Measurements from ENCODE around the gene TNNT3. TPM values are rescaled to one million over a fixed set of nuclear protein-coding genes. Genes with fewer than 3 reads are reported as not detected.

TNNT3 gene
- total and polyA plus RNA-seq, 2 of the 4 experiments (the other 2 are of a cell fraction): not detected

GRCh38 chr11:1896923-1897322, 22.6 kb upstream of the TNNT3 start:
- H3K4me3 ChIP-seq (ENCODE audit: insufficient read depth, low read depth, low read length): no peak overlapping the region
- ChIA-PET POLR2A (ENCODE audit: unreplicated experiment) (no interaction called here), CTCF (no interaction called here)
- H2AK9ac ChIP-seq (replicated peaks; ENCODE audit: low read depth, low read length, poor library complexity): no peak overlapping the region
- WGBS, 2 experiments (ENCODE audit: extremely low coverage in 2 of 2, insufficient read length in 1 of 2): 69% methylated on average over 5 of the region's 12 CpGs; no CpG with 5 or more reads in 1 of the 2 experiments
- no peak overlapping the region for H2BK15ac ChIP-seq (ENCODE audit: low read depth, low read length)
- no peak overlapping the region for H3K27ac ChIP-seq (ENCODE audit: insufficient read depth, low read length)
- no peak overlapping the region for H2BK20ac ChIP-seq (ENCODE audit: low read depth, low read length)
- H2BK5ac ChIP-seq (ENCODE audit: low read depth, low read length, poor library complexity, severe bottlenecking): no peak overlapping the region
- DNase-seq (no peak), ATAC-seq (ENCODE audit: low read depth) (no peak)
- intact Hi-C loops (cut with micrococcal nuclease): no loop called here
- dilution Hi-C loops (cut with HindIII; ENCODE audit: low sequenced_read_pairs, unreplicated experiment): no loop called here
- no peaks in the 10 kb centered on the region for H3K79me1 ChIP-seq (ENCODE audit: low read depth in 1 of 2, low read length in 2 of 2)
- no peak overlapping the region for H2AFZ ChIP-seq (replicated peaks; ENCODE audit: low read length, poor library complexity)
- H3K9me1 ChIP-seq (ENCODE audit: insufficient read depth, low read length): no peaks in the 10 kb centered on the region
- in situ Hi-C loops (cut with MboI; ENCODE audit: low sequenced_read_pairs): no loop called here
- H3K27me3 ChIP-seq (ENCODE audit: control insufficient read depth, insufficient read depth, low read length): peaks cover 31% of the 10 kb centered on the region
- no peaks in the 10 kb centered on the region for H3K9me3 ChIP-seq (ENCODE audit: control insufficient read depth, insufficient read depth, low read length)
- H4K8ac ChIP-seq (ENCODE audit: low read depth in 2 of 2, low read length in 2 of 2): no peak overlapping the region
- no peaks in the 10 kb centered on the region for H3K4me1 ChIP-seq (ENCODE audit: control insufficient read depth, insufficient read depth, low read length)
- no peak overlapping the region for H3K18ac ChIP-seq (ENCODE audit: low read depth, low read length)
- H3K23ac ChIP-seq (ENCODE audit: low read depth, low read length): no peak overlapping the region
- no peaks in the 10 kb centered on the region for H4K20me1 ChIP-seq (ENCODE audit: insufficient read depth, low read length)
- H2BK120ac ChIP-seq (ENCODE audit: low read depth, low read length): no peak overlapping the region
- H3K56ac ChIP-seq (ENCODE audit: extremely low read depth, insufficient read depth, low read length): no peak overlapping the region
- TF ChIP-seq MAZ (IDR thresholded peaks at IDR 0.05; ENCODE audit: borderline replicate concordance, low read depth, low read length): no peak
- no peak overlapping the region for H4K91ac ChIP-seq (ENCODE audit: insufficient read depth, low read depth, low read length)
- H4K5ac ChIP-seq (ENCODE audit: low read depth, low read length): no peak overlapping the region
- H3K4me2 ChIP-seq (ENCODE audit: low read depth, low read length): no peak overlapping the region
- H2AK5ac ChIP-seq (ENCODE audit: low read depth, low read length): no peak overlapping the region
- H3K14ac ChIP-seq (replicated peaks; ENCODE audit: low read depth, low read length): no peak overlapping the region
- H3K36me3 ChIP-seq (ENCODE audit: control insufficient read depth, insufficient read depth, low read length): no peaks in the 10 kb centered on the region
- H3K9ac ChIP-seq (ENCODE audit: low read depth, low read length): no peak overlapping the region
- H3K4ac ChIP-seq (ENCODE audit: low read depth, low read length): no peak overlapping the region
- no TSS peak for BruUV-seq (replicated peaks)

Data from IMR-90 (cell line).